GM19395 (cell line): ENCODE measurements around the gene ARPC2.

Experiments used
- ATAC-seq: cut with Tn5 transposase; IDR thresholded peaks from one replicate; pipeline ENCODE4 v1.9.1; 2021; ENCODE audit warnings: mild to moderate bottlenecking, moderate library complexity; ENCODE audit not compliant: unreplicated experiment

The ARPC2 gene

GRCh38 chr2:218216336-218216673 lies 684 bp upstream of the ARPC2 start:
- ATAC-seq: no peak

GRCh38 chr2:218217360-218218267 lies 625 bp downstream of the ARPC2 start:
- peak; percentile 23 for ATAC-seq

- peak; percentile 45 for ATAC-seq
Measured at GRCh38 chr2:218218268-218219185, 1.5 kb downstream of the ARPC2 start.

GRCh38 chr2:218219934-218220333 lies 2.9 kb downstream of the ARPC2 start:
- no peak for ATAC-seq

GRCh38 chr2:218221000-218221399 lies 4.0 kb downstream of the ARPC2 start:
- no peak for ATAC-seq

- peak; percentile 31 for ATAC-seq
Measured at GRCh38 chr2:218223046-218223445, 6.1 kb downstream of the ARPC2 start.

- no peak for ATAC-seq
Measured at GRCh38 chr2:218224186-218224585, 7.2 kb downstream of the ARPC2 start.

GRCh38 chr2:218226903-218227302 lies 9.9 kb downstream of the ARPC2 start:
- no peak for ATAC-seq

- ATAC-seq: no peak
Measured at GRCh38 chr2:218228366-218229090, 11.5 kb downstream of the ARPC2 start.

- ATAC-seq: peak; percentile 90
Measured at GRCh38 chr2:218229239-218229638, 12.2 kb downstream of the ARPC2 start.

- no peak for ATAC-seq
Measured at GRCh38 chr2:218229851-218230250, 12.9 kb downstream of the ARPC2 start.

GRCh38 chr2:218230882-218231281 lies 13.9 kb downstream of the ARPC2 start:
- ATAC-seq: peak; percentile 64

- ATAC-seq: no peak
Measured at GRCh38 chr2:218233543-218233942, 16.6 kb downstream of the ARPC2 start.

- ATAC-seq: no peak
Measured at GRCh38 chr2:218234521-218234920, 17.5 kb downstream of the ARPC2 start.

- ATAC-seq: no peak
Measured at GRCh38 chr2:218235017-218235416, 18.0 kb downstream of the ARPC2 start.

GRCh38 chr2:218236829-218237228 lies 19.8 kb downstream of the ARPC2 start:
- ATAC-seq: no peak

- ATAC-seq: no peak
Measured at GRCh38 chr2:218238887-218239286, 21.9 kb downstream of the ARPC2 start.

GRCh38 chr2:218244204-218244603 lies 27.2 kb downstream of the ARPC2 start:
- ATAC-seq: no peak

GRCh38 chr2:218244665-218245064 lies 27.7 kb downstream of the ARPC2 start:
- no peak for ATAC-seq

- no peak for ATAC-seq
Measured at GRCh38 chr2:218245214-218245613, 28.2 kb downstream of the ARPC2 start.

GRCh38 chr2:218249691-218250090 lies 32.7 kb downstream of the ARPC2 start:
- ATAC-seq: no peak
